T follicular helper cell (primary cell): ENCODE measurements around the gene PICK1.

Source experiments
- DNase-seq: peaks from one replicate; pipeline ENCODE4 v3.0.0-alpha.2; 2020; ENCODE audit warnings: low read depth

PICK1 gene

DNA sequence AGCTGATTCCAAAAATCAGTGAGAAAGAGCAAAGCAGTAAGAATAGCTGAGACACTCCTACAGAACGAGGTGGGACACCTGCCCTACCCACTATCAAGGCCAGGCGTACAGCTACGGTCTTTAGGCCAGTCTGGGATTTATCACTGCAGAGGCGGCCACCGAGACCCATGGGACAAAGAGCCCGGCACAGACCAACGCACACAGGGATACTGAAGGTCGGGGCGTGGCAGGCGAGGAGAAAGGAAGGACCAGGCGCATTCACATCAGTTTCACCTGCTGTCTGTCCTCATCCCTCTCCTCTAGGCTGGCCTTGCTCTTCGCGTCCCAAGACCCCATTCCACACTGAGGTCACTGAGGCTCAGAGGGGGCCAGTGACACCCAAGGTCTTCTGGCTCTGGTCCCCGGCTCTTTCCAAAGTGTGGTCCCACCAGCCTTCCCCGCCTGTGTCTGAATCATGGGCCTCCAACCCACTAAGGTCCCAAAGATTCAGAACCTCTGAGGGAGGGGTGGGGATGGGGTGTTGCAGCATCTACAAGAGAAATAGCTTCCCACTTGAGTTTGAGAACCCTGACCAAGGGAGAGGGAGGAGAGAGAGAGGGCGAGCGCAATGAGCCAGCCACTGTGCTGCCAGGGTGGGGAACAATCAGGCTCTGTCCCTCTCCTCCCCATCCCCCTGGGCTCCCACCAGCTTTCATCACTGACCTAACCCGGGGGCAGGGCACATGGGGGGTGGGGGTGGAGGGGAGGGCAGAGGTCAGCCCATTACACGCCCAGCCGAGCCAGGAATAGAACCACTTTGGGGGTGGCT is 7.2 kb upstream of the PICK1 start:
- no peak for DNase-seq

GRCh38 chr22:38050720-38051119 is 6.5 kb upstream of the PICK1 start:
- DNase-seq: no peak

DNA sequence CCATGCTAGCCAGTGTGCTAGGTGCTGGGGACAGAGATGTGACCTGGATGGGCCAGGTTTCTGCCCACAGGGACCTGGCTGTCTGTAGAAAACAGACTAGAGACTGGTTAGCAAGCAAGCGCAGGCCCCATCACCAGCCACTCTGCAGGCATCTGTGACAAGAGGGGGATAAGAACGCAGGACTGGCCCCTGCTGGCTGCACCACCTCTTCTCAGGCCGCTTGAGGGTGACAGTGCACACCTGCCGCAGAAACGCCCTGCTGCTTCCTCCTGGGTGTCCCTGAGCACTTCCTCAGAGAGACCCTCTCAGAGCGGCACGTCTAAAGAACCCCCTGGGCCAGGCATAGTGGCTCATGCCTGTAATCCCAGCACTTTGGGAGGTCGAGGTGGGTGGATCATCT is 5.9 kb upstream of the PICK1 start:
- no peak for DNase-seq

GRCh38 chr22:38051900-38052862 is 5.0 kb upstream of the PICK1 start:
- DNase-seq: peak; percentile 68

DNA sequence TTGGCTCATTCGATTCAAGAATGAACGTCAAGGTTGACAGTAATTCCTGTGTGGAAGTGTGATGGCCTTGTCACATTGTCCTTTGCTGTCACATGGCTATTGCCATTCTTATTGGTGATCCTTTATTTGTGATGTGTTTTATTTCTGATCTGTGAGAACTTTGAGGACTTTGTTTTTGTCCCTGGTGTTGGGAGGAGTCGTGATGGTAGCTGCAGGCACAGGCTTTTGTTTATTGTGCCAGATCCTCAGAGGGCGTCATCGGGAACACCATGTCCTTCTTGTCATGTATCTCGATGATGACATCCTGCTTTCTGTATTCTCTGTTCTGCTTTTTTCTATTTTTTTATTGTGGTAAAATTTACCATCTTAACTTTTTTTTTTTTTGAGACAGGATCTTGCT is 5.6 kb downstream of the PICK1 start:
- no peak for DNase-seq

GRCh38 chr22:38065539-38065938 is 8.3 kb downstream of the PICK1 start:
- no peak for DNase-seq

GRCh38 chr22:38066381-38067027 is 9.3 kb downstream of the PICK1 start:
- DNase-seq: no peak

DNA sequence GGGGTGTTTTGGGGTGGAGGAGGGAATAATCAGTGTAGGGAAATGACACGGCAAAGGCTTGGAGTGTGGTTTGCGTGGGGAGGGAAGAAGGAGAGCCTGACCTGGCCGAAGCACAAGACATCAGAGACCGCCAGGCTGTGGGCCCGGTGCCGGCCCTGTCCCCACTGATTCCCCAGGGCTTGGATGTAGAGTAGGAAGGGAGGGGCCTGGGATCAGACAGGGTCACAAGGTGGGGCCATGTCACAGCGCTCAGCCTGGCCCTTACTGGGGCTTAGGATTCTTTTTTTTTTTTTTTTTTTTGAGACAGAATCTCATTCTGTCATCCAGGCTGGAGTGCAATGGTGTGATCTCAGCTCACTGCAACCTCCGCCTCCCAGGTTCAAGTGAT is 9.8 kb downstream of the PICK1 start:
- DNase-seq: no peak

DNA sequence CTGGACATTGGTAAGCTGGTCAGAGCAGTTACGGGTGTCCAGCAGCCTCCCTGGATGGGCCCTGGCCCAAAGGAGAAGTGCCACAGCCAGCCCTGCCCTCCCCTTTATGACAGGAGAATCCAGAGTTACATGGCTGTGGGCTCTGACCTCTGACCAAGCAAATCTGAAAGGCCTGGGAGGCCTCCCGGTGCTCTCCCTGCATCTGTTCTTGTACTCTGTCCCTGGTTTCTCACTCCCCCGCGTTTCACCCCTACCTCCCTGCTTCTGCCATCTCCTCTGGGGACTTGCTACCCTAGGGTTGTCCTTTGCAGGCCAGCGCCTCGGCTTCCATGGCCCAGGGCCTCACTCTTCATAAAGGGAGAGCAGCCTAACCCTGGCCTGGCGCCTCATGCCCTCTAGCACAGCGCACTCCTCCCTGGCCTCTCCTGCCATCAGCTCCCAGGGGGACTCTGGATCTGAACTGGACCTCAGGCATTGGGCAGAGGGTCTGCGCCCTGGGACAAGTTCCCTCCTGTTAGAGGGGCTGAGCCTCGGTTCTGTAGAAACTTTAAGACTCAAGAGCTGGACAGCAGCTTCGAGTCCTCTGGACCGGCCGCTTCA is 10.7 kb downstream of the PICK1 start:
- DNase-seq: no peak

DNA sequence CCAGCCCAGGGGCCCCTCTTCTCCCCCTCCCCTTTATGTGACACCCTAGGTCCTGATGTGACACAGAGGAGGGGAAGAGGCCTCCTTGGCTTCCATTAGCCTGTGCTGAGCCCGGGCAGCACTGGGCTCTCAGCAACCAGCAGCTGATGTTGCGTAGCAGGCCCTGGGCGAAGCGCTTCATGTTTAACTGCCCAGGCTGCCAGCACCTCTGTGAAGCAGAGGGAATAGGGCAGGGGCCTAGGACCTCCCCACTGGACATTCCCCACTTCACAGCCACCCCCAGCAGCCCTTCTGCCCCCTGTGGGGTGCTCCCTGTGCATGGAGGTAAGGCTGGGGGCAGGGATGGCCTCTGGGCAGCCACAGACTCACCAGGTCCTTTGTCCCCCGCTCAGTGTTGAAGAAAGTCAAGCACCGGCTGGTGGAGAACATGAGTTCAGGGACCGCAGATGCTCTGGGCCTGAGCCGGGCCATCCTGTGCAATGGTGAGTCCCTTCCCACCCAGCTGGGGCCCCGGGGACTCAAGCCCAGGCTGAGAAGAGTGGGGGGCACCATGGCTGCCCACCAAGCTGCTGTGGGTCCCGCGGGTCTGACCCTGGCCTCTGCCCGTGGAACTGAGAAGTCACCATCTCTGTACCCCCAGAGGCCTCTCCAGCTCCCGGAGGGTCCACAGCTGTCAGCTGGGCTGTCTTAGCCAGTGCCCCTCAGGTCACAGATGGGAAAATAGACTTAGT is 11.6 kb downstream of the PICK1 start:
- no peak for DNase-seq

- no peak for DNase-seq
Measured at GRCh38 chr22:38069372-38070249, 12.4 kb downstream of the PICK1 start.

- DNase-seq: no peak
Measured at GRCh38 chr22:38070250-38070921, 13.2 kb downstream of the PICK1 start.

- DNase-seq: no peak
Measured at GRCh38 chr22:38071421-38072321, 14.5 kb downstream of the PICK1 start.

- no peak for DNase-seq
Measured at GRCh38 chr22:38072322-38073149, 15.3 kb downstream of the PICK1 start.

DNA sequence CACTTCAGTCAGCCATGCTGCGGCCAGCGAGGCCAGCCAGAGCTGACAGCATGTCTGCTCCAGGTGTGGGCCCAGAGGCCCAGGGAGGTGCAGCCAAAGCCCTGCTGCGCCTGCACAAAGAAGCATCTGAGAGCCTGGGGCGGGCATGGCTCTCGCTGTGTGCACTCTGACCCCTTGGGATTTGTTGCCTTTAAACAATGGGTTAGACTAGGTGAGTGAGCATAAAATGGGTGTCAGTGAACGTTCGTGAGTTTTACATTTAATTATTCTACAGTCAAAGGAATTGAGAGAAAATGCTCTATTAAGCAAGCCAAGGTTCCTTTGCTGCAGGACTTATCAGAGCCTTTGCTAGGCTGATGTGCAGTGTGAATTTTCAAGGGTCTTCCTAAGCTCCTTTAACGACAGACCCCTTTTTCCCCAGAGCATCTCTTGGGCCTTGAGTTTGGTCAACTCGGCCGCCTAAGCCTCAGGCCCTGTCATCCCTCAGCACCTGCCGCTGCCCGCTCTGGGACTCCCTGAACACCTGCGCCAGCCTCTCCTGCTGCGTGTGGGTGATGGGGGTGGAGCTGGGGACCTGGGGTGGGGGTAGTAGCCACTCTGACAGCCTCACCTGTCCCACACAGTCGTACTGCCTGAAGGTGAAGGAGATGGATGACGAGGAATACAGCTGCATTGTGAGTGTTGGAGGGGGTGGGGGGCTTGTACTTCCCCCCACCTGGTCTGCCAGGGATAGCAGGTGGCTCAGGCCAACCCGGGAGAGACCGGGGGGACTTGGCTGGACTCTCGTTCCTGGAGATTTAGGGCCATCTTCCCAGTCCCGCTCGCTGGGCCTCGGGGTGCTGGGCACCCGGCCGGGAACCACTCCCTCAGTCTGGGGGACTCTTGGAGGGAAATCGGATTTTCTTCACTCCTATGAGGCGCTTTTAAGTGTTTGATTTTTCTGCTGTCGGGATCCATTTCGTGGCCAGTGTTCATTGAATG is 16.2 kb downstream of the PICK1 start:
- no peak for DNase-seq
